ENCODE data around the gene SVOP. TPM values are rescaled to one million over a fixed set of nuclear protein-coding genes. Genes with fewer than 3 reads are reported as not detected.
"Not testable (repeated sequence)": the region's sequence is repeated elsewhere in the genome, so short reads cannot be mapped to it uniquely, and the experiment has no call there.

SVOP gene
- polyA plus RNA-seq, 3 donors from 2014 or later: not detected

GRCh38 chr12:109016016-109016415 lies 4.9 kb downstream of the SVOP start:
- peaks cover 8 to 25% (median 13%) of the 10 kb centered on the region in 3 donors for H3K27me3 Mint-ChIP-seq (ENCODE audit: low read depth in 3 of 3)
- no peak overlapping the region for H3K4me3 Mint-ChIP-seq
- DNase-seq: no peak
- no peaks in the 10 kb centered on the region for H3K36me3 Mint-ChIP-seq
- H3K9me3 Mint-ChIP-seq: no peaks in the 10 kb centered on the region
- H3K27ac Mint-ChIP-seq: no peak overlapping the region
- no peaks in the 10 kb centered on the region for H3K4me1 Mint-ChIP-seq

GRCh38 chr12:109014984-109015765 lies 5.7 kb downstream of the SVOP start:
- H3K4me3 Mint-ChIP-seq: no peak overlapping the region
- no peaks in the 10 kb centered on the region for H3K9me3 Mint-ChIP-seq
- no peak overlapping the region for H3K27ac Mint-ChIP-seq
- H3K36me3 Mint-ChIP-seq: no peaks in the 10 kb centered on the region
- DNase-seq: no peak
- H3K4me1 Mint-ChIP-seq: no peaks in the 10 kb centered on the region
- peaks cover 6 to 25% (median 10%) of the 10 kb centered on the region in 3 donors for H3K27me3 Mint-ChIP-seq (ENCODE audit: low read depth in 3 of 3)

- peaks cover 3 to 21% (median 5%) of the 10 kb centered on the region in 3 donors for H3K27me3 Mint-ChIP-seq (ENCODE audit: low read depth in 3 of 3)
Measured at GRCh38 chr12:109010259-109010658, 10.6 kb downstream of the SVOP start.

GRCh38 chr12:109009766-109010165 lies 11.1 kb downstream of the SVOP start:
- no peak overlapping the region for H3K4me3 Mint-ChIP-seq
- no peak for DNase-seq
- H3K4me1 Mint-ChIP-seq: no peaks in the 10 kb centered on the region
- H3K27me3 Mint-ChIP-seq (ENCODE audit: low read depth in 3 of 3): peaks cover 2 to 23% (median 3%) of the 10 kb centered on the region in 3 donors
- H3K27ac Mint-ChIP-seq: no peak overlapping the region
- no peaks in the 10 kb centered on the region for H3K9me3 Mint-ChIP-seq
- H3K36me3 Mint-ChIP-seq: no peaks in the 10 kb centered on the region

More at GRCh38 chr12:109010259-109010658, 10.6 kb downstream of the SVOP start:
- no peaks in the 10 kb centered on the region for H3K9me3 Mint-ChIP-seq
- H3K36me3 Mint-ChIP-seq: no peaks in the 10 kb centered on the region
- no peaks in the 10 kb centered on the region for H3K4me1 Mint-ChIP-seq
- no peak overlapping the region for H3K4me3 Mint-ChIP-seq
- no peak overlapping the region for H3K27ac Mint-ChIP-seq
- no peak for DNase-seq

- no peaks in the 10 kb centered on the region for H3K36me3 Mint-ChIP-seq
- H3K9me3 Mint-ChIP-seq: no peaks in the 10 kb centered on the region
- no peak for DNase-seq
Measured at GRCh38 chr12:109004017-109004416, 16.9 kb downstream of the SVOP start.

GRCh38 chr12:108996320-108996719 lies 24.5 kb downstream of the SVOP start:
- Mint-ChIP-seq H3K27me3 (ENCODE audit: low read depth in 3 of 3) (peaks cover 4 to 8% (median 4%) of the 10 kb centered on the region in 3 donors), H3K4me1 (no peaks in the 10 kb centered on the region), H3K9me3 (peaks cover 0 to 1% (median 0%) of the 10 kb centered on the region in 6 donors), H3K27ac (no peak overlapping the region), H3K36me3 (no peaks in the 10 kb centered on the region), H3K4me3 (no peak overlapping the region)
- no peak for DNase-seq

More at GRCh38 chr12:109004017-109004416, 16.9 kb downstream of the SVOP start:
- Mint-ChIP-seq H3K4me3 (no peak overlapping the region), H3K27ac (no peak overlapping the region), H3K4me1 (no peaks in the 10 kb centered on the region), H3K27me3 (ENCODE audit: low read depth in 3 of 3) (peaks cover 1 to 10% (median 3%) of the 10 kb centered on the region in 3 donors)

- no peak overlapping the region for H3K27ac Mint-ChIP-seq
- peaks cover 0 to 1% (median 0%) of the 10 kb centered on the region in 6 donors for H3K9me3 Mint-ChIP-seq
- DNase-seq: no peak
Measured at GRCh38 chr12:108995370-108995992, 25.4 kb downstream of the SVOP start.

GRCh38 chr12:108990103-108990502 lies 30.8 kb downstream of the SVOP start:
- H3K9me3 Mint-ChIP-seq; H3K27ac Mint-ChIP-seq; H3K4me3 Mint-ChIP-seq; H3K4me1 Mint-ChIP-seq; DNase-seq; H3K36me3 Mint-ChIP-seq; H3K27me3 Mint-ChIP-seq (ENCODE audit: low read depth in 3 of 3): not testable (repeated sequence)

More at GRCh38 chr12:108995370-108995992, 25.4 kb downstream of the SVOP start:
- peaks cover 4 to 8% (median 4%) of the 10 kb centered on the region in 3 donors for H3K27me3 Mint-ChIP-seq (ENCODE audit: low read depth in 3 of 3)
- no peaks in the 10 kb centered on the region for H3K4me1 Mint-ChIP-seq
- H3K4me3 Mint-ChIP-seq: no peak overlapping the region
- no peaks in the 10 kb centered on the region for H3K36me3 Mint-ChIP-seq

- no peak overlapping the region for H3K27ac Mint-ChIP-seq
- H3K4me3 Mint-ChIP-seq: no peak overlapping the region
- peaks cover 3 to 9% (median 3%) of the 10 kb centered on the region in 3 donors for H3K27me3 Mint-ChIP-seq (ENCODE audit: low read depth in 3 of 3)
- H3K9me3 Mint-ChIP-seq: no peaks in the 10 kb centered on the region
- H3K36me3 Mint-ChIP-seq: no peaks in the 10 kb centered on the region
- no peaks in the 10 kb centered on the region for H3K4me1 Mint-ChIP-seq
- no peak for DNase-seq
Measured at GRCh38 chr12:108989376-108989775, 31.5 kb downstream of the SVOP start.

GRCh38 chr12:108985750-108986149 lies 35.1 kb downstream of the SVOP start:
- H3K4me1 Mint-ChIP-seq: no peaks in the 10 kb centered on the region
- H3K9me3 Mint-ChIP-seq: no peaks in the 10 kb centered on the region
- no peak for DNase-seq
- no peak overlapping the region for H3K27ac Mint-ChIP-seq
- H3K4me3 Mint-ChIP-seq: no peak overlapping the region
- no peaks in the 10 kb centered on the region for H3K36me3 Mint-ChIP-seq
- peaks cover 1 to 6% (median 3%) of the 10 kb centered on the region in 3 donors for H3K27me3 Mint-ChIP-seq (ENCODE audit: low read depth in 3 of 3)

- Mint-ChIP-seq H3K9me3 (no peaks in the 10 kb centered on the region), H3K27ac (no peak overlapping the region), H3K36me3 (no peaks in the 10 kb centered on the region), H3K4me1 (no peaks in the 10 kb centered on the region), H3K4me3 (no peak overlapping the region), H3K27me3 (ENCODE audit: low read depth in 3 of 3) (peaks cover 0 to 4% (median 1%) of the 10 kb centered on the region in 3 donors)
- DNase-seq: no peak
Measured at GRCh38 chr12:108983227-108983626, 37.6 kb downstream of the SVOP start.

GRCh38 chr12:108982621-108983219 lies 38.1 kb downstream of the SVOP start:
- peak in 1 of 3 donors; percentile 3 for DNase-seq
- H3K4me3 Mint-ChIP-seq: no peak overlapping the region
- H3K27me3 Mint-ChIP-seq (ENCODE audit: low read depth in 3 of 3): peaks cover 1 to 4% (median 3%) of the 10 kb centered on the region in 3 donors

GRCh38 chr12:108981835-108982234 lies 39.0 kb downstream of the SVOP start:
- no peak overlapping the region for H3K27ac Mint-ChIP-seq
- H3K9me3 Mint-ChIP-seq: no peaks in the 10 kb centered on the region
- H3K4me1 Mint-ChIP-seq: no peaks in the 10 kb centered on the region
- no peak overlapping the region for H3K4me3 Mint-ChIP-seq
- H3K27me3 Mint-ChIP-seq (ENCODE audit: low read depth in 3 of 3): peaks cover 1 to 4% (median 3%) of the 10 kb centered on the region in 3 donors
- H3K36me3 Mint-ChIP-seq: no peaks in the 10 kb centered on the region
- DNase-seq: no peak

More at GRCh38 chr12:108982621-108983219, 38.1 kb downstream of the SVOP start:
- H3K9me3 Mint-ChIP-seq: no peaks in the 10 kb centered on the region
- H3K4me1 Mint-ChIP-seq: no peaks in the 10 kb centered on the region
- no peaks in the 10 kb centered on the region for H3K36me3 Mint-ChIP-seq
- H3K27ac Mint-ChIP-seq: no peak overlapping the region
